ENCODE results near the gene SS18L1.

Gene SS18L1

DNA sequence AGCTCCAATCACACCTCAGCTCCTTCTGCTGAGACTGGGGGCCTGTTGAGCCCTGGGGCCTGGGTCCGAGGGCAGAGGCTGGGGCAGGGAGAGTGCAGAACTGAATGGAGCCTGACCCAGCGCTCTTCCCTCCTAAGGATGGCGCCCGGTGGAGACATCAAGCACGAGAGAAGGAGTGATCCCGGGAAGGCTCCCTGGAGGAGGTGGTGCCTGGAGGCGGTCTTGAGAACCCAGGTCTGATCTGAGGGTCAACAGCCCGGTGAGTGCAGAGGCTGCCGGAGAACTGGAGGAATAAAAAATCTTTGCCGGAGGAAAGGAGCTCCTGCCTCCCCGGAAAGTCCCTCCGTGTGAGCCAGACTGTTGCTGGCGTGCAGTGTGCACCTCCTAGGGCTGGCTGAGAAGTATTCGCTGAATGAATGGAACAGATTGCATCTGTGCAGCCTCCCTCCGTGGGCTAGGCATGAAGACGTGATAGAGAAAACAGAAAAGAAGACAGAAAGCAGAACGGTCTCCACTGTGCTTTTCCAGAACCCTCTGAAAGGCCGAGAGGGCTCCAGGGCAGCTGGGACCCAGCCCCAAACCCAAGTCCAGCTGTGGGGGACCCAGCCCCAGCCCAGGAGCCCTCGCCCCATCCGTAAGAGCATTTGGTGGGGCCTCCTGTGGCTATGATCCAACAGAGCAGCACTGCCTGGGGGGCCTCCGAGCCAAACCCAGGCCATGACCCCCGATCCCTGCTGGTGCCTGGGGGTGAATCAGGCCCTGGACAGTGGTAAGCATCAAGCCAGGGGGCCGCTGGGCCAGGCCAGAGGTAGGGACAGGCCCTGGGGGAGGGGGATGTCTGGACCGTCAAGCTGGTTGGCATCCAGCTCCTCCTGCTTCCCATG lies 83.4 kb downstream of the SS18L1 start:
- no peak overlapping the region for H3K4me3 Mint-ChIP-seq
- no peak overlapping the region for H3K27ac Mint-ChIP-seq
- no peaks in the 10 kb centered on the region for H3K36me3 Mint-ChIP-seq (ENCODE audit: low read depth)
- no peaks in the 10 kb centered on the region for H3K4me1 Mint-ChIP-seq (ENCODE audit: low read depth)
- peaks cover 3% of the 10 kb centered on the region for H3K27me3 Mint-ChIP-seq (ENCODE audit: low read depth)
- H3K9me3 Mint-ChIP-seq: no peaks in the 10 kb centered on the region

DNA sequence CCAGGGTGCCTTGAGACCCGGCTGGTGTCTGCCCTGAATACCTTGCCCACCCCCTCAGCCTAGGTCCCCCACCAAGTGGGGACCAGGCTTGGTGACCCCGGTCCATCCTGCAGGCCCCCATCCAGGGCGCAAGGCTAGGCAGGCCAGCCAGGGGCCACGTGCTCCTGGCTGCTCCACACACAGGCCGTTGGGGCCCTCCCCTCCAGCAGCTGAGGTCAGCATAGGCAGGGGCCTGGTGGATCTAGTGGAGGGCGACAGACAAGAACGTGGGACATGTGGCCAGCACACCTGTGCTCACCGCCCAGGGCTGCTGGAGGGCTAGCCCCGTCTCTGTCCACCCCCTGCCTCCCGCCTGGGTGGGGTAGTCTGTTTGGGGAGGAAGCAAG lies 84.0 kb downstream of the SS18L1 start:
- Mint-ChIP-seq H3K9me3 (no peaks in the 10 kb centered on the region), H3K27me3 (ENCODE audit: low read depth) (peaks cover 3% of the 10 kb centered on the region), H3K4me1 (ENCODE audit: low read depth) (no peaks in the 10 kb centered on the region), H3K4me3 (no peak overlapping the region), H3K36me3 (ENCODE audit: low read depth) (no peaks in the 10 kb centered on the region), H3K27ac (no peak overlapping the region)

DNA sequence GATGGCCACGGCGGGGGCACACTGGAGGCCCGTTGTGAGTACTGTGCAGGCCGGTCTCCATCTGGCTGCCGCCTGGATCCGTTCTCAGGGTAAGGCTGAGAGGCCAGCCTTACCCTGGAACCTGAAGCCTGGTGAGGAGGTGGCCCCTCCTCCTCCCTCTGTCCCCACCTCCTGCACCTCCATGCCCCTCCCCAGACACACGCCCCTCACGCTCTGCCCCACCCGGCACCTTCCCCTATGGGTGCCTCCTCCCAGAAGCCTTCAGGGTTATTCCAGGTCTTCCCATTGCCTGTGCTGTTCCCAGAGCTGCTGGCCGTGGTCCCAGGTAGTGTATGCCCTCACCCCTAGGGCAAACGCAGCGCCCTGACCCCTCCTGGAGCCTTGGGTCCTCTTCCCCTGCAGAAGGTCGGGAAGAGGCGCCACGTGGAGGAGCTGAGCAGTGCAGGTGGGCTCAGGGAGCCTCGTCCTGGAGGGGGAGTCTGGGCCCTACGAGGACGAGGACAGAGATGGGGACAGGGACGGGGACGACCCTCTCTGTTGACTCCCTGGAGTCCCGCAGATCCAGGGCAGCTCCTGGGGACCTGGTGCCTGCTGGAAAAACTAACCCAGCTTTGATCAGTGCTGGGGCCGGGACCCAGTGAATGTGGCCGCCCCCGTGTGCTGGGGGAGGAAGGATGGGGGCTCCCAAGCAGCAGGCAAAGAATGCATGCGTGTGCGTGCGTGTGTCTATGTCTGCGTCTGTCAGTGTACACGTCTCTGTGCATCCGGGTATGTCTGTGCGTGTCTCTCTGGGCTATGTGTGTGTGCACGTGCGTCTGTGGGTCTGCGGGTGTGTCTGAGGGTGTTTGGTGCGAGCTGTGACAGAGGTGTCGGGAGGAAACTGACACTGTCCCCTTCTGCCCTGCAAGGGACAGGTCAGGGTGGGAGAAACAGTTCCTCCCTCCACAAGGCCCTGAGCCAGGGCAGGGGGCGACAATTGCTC lies 84.7 kb downstream of the SS18L1 start:
- Mint-ChIP-seq H3K27ac (no peak overlapping the region), H3K27me3 (ENCODE audit: low read depth) (peaks cover 3% of the 10 kb centered on the region), H3K4me1 (ENCODE audit: low read depth) (no peaks in the 10 kb centered on the region), H3K4me3 (no peak overlapping the region), H3K9me3 (no peaks in the 10 kb centered on the region), H3K36me3 (ENCODE audit: low read depth) (no peaks in the 10 kb centered on the region)

DNA sequence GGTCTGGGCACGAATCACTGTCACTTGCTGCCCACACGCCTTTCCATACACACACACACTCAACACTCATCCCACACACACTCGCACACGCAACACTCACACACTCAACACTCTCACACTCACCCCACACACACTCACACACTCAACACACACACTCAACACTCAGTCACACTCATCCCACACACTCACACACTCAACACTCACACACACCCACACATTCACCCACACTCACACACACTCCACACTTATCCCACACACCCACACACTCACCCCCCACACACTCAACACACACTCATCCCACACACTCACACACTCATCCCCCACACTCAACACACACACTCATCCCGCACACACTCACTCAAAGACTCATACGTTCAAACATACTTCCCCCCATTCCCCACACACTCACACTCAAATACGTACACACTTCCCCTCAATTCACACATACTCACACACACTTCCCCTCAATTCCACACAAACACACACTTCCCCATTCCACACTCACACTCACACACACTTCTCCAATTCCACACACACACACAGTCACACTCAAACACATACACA lies 85.5 kb downstream of the SS18L1 start:
- no peak overlapping the region for H3K27ac Mint-ChIP-seq
- peaks cover 3% of the 10 kb centered on the region for H3K27me3 Mint-ChIP-seq (ENCODE audit: low read depth)
- no peaks in the 10 kb centered on the region for H3K9me3 Mint-ChIP-seq
- H3K4me1 Mint-ChIP-seq (ENCODE audit: low read depth): no peaks in the 10 kb centered on the region
- H3K4me3 Mint-ChIP-seq: no peak overlapping the region
- no peaks in the 10 kb centered on the region for H3K36me3 Mint-ChIP-seq (ENCODE audit: low read depth)

DNA sequence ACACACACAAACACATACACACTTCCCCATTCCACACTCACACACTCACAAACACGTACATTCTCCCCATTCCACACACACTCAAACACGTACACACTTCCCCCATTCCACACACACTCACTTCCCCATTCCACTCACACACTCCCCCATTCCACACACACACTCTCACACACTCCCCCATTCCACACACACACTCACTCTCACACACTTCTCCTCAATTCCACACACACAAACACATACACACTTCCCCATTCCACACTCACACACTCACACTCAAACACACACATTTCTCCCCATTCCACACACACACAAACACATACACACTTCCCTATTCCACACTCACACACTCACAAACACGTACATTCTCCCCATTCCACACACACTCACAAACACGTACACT lies 86.1 kb downstream of the SS18L1 start:
- Mint-ChIP-seq H3K4me3 (no peak overlapping the region), H3K27ac (no peak overlapping the region), H3K27me3 (ENCODE audit: low read depth) (peaks cover 3% of the 10 kb centered on the region), H3K36me3 (ENCODE audit: low read depth) (no peaks in the 10 kb centered on the region), H3K9me3 (no peaks in the 10 kb centered on the region), H3K4me1 (ENCODE audit: low read depth) (no peaks in the 10 kb centered on the region)

DNA sequence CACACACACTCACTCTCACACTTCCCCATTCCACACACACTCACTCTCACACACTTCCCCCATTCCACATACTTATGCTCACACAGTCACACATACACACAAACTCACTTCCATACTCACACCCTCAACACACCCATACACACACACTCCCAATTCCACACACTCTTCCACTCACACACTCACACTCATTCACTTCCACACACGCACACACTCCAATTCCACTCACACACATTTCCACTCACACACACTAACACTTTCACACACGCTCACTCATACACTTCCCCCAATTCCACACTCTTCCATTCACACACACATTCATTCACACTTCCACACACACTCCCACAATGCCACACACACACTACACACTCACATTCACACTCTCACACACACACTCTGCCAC lies 86.7 kb downstream of the SS18L1 start:
- no peak overlapping the region for H3K4me3 Mint-ChIP-seq
- no peaks in the 10 kb centered on the region for H3K9me3 Mint-ChIP-seq
- no peak overlapping the region for H3K27ac Mint-ChIP-seq
- peaks cover 3% of the 10 kb centered on the region for H3K27me3 Mint-ChIP-seq (ENCODE audit: low read depth)
- no peaks in the 10 kb centered on the region for H3K36me3 Mint-ChIP-seq (ENCODE audit: low read depth)
- no peaks in the 10 kb centered on the region for H3K4me1 Mint-ChIP-seq (ENCODE audit: low read depth)

DNA sequence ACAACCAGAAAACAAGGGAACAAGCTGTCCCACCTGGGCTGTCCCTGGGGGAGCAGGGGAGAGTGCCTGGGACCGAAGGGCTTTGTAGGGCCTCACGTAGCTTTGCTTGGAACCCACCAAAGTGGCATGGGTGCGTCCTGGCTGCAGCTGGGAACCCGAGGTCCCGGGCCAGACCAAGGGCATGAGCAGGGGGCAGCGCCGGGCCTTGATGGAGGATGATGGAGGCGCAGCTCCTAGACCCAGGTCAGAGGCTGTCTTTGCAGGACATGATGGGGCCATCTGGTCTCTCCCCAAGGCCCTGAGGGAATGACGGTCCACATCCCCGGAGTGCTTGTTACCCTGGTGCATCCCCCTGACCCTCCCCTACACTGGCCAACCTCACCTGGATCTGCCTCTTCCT lies 87.1 kb downstream of the SS18L1 start:
- H3K4me3 Mint-ChIP-seq: no peak overlapping the region
- H3K27ac Mint-ChIP-seq: no peak overlapping the region
- H3K4me1 Mint-ChIP-seq (ENCODE audit: low read depth): no peaks in the 10 kb centered on the region
- no peaks in the 10 kb centered on the region for H3K36me3 Mint-ChIP-seq (ENCODE audit: low read depth)
- peaks cover 3% of the 10 kb centered on the region for H3K27me3 Mint-ChIP-seq (ENCODE audit: low read depth)
- H3K9me3 Mint-ChIP-seq: no peaks in the 10 kb centered on the region

DNA sequence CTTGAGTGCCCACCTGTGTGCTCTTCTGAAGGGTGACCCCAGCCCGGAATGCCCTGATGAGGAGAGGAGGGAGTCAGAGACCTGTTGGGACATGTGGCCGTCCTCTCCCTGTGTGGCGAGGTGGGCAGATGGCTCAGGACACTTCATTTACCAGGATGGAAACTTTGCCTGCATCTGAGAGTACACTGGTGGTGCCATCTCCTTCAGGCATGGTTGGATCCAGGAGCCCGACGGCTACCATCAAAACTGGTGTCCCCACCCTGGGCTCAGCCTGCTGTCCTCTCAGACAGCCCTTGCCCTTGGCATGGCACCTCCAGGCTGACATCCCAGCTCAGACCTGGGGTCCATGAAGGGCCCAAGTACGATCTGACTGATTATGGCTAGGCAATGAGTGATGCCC lies 87.7 kb downstream of the SS18L1 start:
- no peak overlapping the region for H3K4me3 Mint-ChIP-seq
- H3K9me3 Mint-ChIP-seq: no peaks in the 10 kb centered on the region
- peaks cover 3% of the 10 kb centered on the region for H3K27me3 Mint-ChIP-seq (ENCODE audit: low read depth)
- no peaks in the 10 kb centered on the region for H3K36me3 Mint-ChIP-seq (ENCODE audit: low read depth)
- no peaks in the 10 kb centered on the region for H3K4me1 Mint-ChIP-seq (ENCODE audit: low read depth)
- no peak overlapping the region for H3K27ac Mint-ChIP-seq
